ENCODE results near the gene DNAAF1.

The DNAAF1 gene

GRCh38 chr16:84183572-84183875 is 38.4 kb downstream of the DNAAF1 start:
- Histone ChIP-seq H3K36me3 (peaks cover 48% of the 10 kb centered on the region), H3K27me3 (no peaks in the 10 kb centered on the region), H3K9me3 (no peaks in the 10 kb centered on the region), H3K4me1 (no peaks in the 10 kb centered on the region), H3K4me3 (ENCODE audit: low read depth, low read length) (no peak overlapping the region)
- no peak for DNase-seq
- no peak for TF ChIP-seq CTCF (IDR thresholded peaks at IDR 0.05; ENCODE audit: low read depth, low read length)

GRCh38 chr16:84183911-84184591 is 38.9 kb downstream of the DNAAF1 start:
- TF ChIP-seq CTCF (IDR thresholded peaks at IDR 0.05; ENCODE audit: low read depth, low read length), result peak; percentile 82
- Histone ChIP-seq H3K4me1 (no peaks in the 10 kb centered on the region), H3K4me3 (ENCODE audit: low read depth, low read length) (no peak overlapping the region), H3K27me3 (no peaks in the 10 kb centered on the region), H3K9me3 (no peaks in the 10 kb centered on the region), H3K36me3 (peaks cover 44% of the 10 kb centered on the region)
- peak; percentile 65 for DNase-seq

- no peaks in the 10 kb centered on the region for H3K27me3 ChIP-seq
- H3K4me3 ChIP-seq (ENCODE audit: low read depth, low read length), result no peak overlapping the region
- no peaks in the 10 kb centered on the region for H3K4me1 ChIP-seq
- no peak for DNase-seq
- peaks cover 38% of the 10 kb centered on the region for H3K36me3 ChIP-seq
- TF ChIP-seq CTCF (IDR thresholded peaks at IDR 0.05; ENCODE audit: low read depth, low read length), result no peak
- H3K9me3 ChIP-seq, result no peaks in the 10 kb centered on the region
These were observed 39.7 kb downstream of the DNAAF1 start for GRCh38 chr16:84184775-84185174.

GRCh38 chr16:84186685-84187437 is 41.8 kb downstream of the DNAAF1 start, which contains the start of gene TAF1C:
TAF1C (minus strand) TSS chr16:84187057; CDS start chr16:84184988, 2,069 bp downstream.
- H3K4me3 ChIP-seq (ENCODE audit: low read depth, low read length), result peak within 1 kb of the TSS; percentile 99
- peak; percentile 92 for TF ChIP-seq CTCF (IDR thresholded peaks at IDR 0.05; ENCODE audit: low read depth, low read length)
- H3K27me3 ChIP-seq, result no peaks in the 10 kb centered on the region
- peak; percentile 92 for DNase-seq
- no peaks in the 10 kb centered on the region for H3K9me3 ChIP-seq
- H3K36me3 ChIP-seq, result peaks cover 21% of the 10 kb centered on the region
- no peaks in the 10 kb centered on the region for H3K4me1 ChIP-seq

- Histone ChIP-seq H3K36me3 (no peaks in the 10 kb centered on the region), H3K4me1 (no peaks in the 10 kb centered on the region), H3K27me3 (no peaks in the 10 kb centered on the region), H3K4me3 (ENCODE audit: low read depth, low read length) (no peak within 1 kb of the TSS), H3K9me3 (no peaks in the 10 kb centered on the region)
- no peak for TF ChIP-seq CTCF (IDR thresholded peaks at IDR 0.05; ENCODE audit: low read depth, low read length)
- DNase-seq, result no peak
These were observed 45.8 kb downstream of the DNAAF1 start, which contains the start of gene ADAD2 for GRCh38 chr16:84190731-84191388. ADAD2 (plus strand) TSS chr16:84191157; CDS start chr16:84191231, 74 bp downstream.
